ENCODE data around the gene TFIP11. TPM values are rescaled to one million over a fixed set of nuclear protein-coding genes. Genes with fewer than 3 reads are reported as not detected.

Gene TFIP11
- polyA plus RNA-seq, 2 of the 4 experiments (the other 2 are of a cell fraction): 21.1 to 28.8 TPM

GRCh38 chr22:26556904-26557303 is 44.6 kb upstream of the TFIP11 start:
- ChIA-PET POLR2A (no interaction called here), CTCF (no interaction called here)
- Histone ChIP-seq H3K27ac (no peak overlapping the region), H3K4me3 (no peak overlapping the region), H3K9me3 (no peaks in the 10 kb centered on the region), H3K4me2 (no peak overlapping the region), H3K4me1 (peaks cover 7% of the 10 kb centered on the region; the same call in 1 of the 3 replicates)
- no peak for TF ChIP-seq MYC (IDR thresholded peaks at IDR 0.05; ENCODE audit: borderline replicate concordance, low read length)
- TF ChIP-seq JUN (IDR thresholded peaks at IDR 0.05): no peak
- no peak for TF ChIP-seq HOXB5 (CRISPR knock-in tag; IDR thresholded peaks at IDR 0.05)
- no peak for TF ChIP-seq RAD21 (conservative IDR thresholded peaks at IDR 0.05 in 1 of 2, IDR thresholded peaks at IDR 0.05 in 1 of 2)
- TF ChIP-seq TFCP2L1 (CRISPR knock-in tag; IDR thresholded peaks at IDR 0.05): no peak
- TF ChIP-seq PHF8 (IDR thresholded peaks at IDR 0.05; ENCODE audit: borderline replicate concordance, low read depth): no peak
- no peak for TF ChIP-seq MAFK (IDR thresholded peaks at IDR 0.05; ENCODE audit: partially characterized antibody)
- no peak for TF ChIP-seq GATA3 (IDR thresholded peaks at IDR 0.05; ENCODE audit: borderline replicate concordance)
- 78% methylated on average over 3 of the region's 5 CpGs for WGBS (ENCODE audit: missing lambda C conversion rate)
- ATAC-seq: no peak
- no peak for DNase-seq (ENCODE audit: low read depth in 1 of 2, low spot score in 1 of 2)
- FAIRE-seq: no peak

- WGBS (ENCODE audit: missing lambda C conversion rate): 93% methylated on average over 9 of the region's 11 CpGs
- no peak for DNase-seq (ENCODE audit: low read depth in 1 of 2, low spot score in 1 of 2)
- TF ChIP-seq ELK1 (IDR thresholded peaks at IDR 0.05; ENCODE audit: low read depth, low read length) (no peak), FOSL2 (IDR thresholded peaks at IDR 0.05) (no peak), FOSL2 (CRISPR knock-in tag; IDR thresholded peaks at IDR 0.05) (no peak), EP300 (IDR thresholded peaks at IDR 0.05) (no peak), BHLHE40 (IDR thresholded peaks at IDR 0.05; ENCODE audit: low read depth, low read length) (no peak), GATA3 (IDR thresholded peaks at IDR 0.05; ENCODE audit: borderline replicate concordance) (no peak), HOXA7 (CRISPR knock-in tag; IDR thresholded peaks at IDR 0.05) (no peak), TP53 (CRISPR knock-in tag; IDR thresholded peaks at IDR 0.05) (no peak), KDM5A (IDR thresholded peaks at IDR 0.05) (no peak), HOXB13 (CRISPR knock-in tag; IDR thresholded peaks at IDR 0.05; ENCODE audit: low read depth) (no peak), HDAC2 (IDR thresholded peaks at IDR 0.05) (no peak), BCL3 (IDR thresholded peaks at IDR 0.05) (no peak), CHD4 (IDR thresholded peaks at IDR 0.05; ENCODE audit: borderline replicate concordance) (no peak), MAZ (IDR thresholded peaks at IDR 0.05; ENCODE audit: borderline replicate concordance, low read depth, low read length) (no peak), ZNF302 (CRISPR knock-in tag; IDR thresholded peaks at IDR 0.05) (no peak), PHF8 (IDR thresholded peaks at IDR 0.05; ENCODE audit: borderline replicate concordance, low read depth) (no peak), EHMT2 (IDR thresholded peaks at IDR 0.05; ENCODE audit: low read depth) (no peak), ATOH8 (CRISPR knock-in tag; IDR thresholded peaks at IDR 0.05; ENCODE audit: low read depth) (no peak), HEYL (CRISPR knock-in tag; IDR thresholded peaks at IDR 0.05) (no peak), E2F6 (IDR thresholded peaks at IDR 0.05; ENCODE audit: borderline replicate concordance, low read depth) (no peak), ZFP36 (IDR thresholded peaks at IDR 0.05; ENCODE audit: borderline replicate concordance, partially characterized antibody) (no peak)
- CTCF ChIA-PET: interaction anchor here (0.9 kb wide), 1 partner anchor 8 kb away, joined by 3 read pairs; no protein-coding TSS in a partner anchor
- FAIRE-seq: no peak
- Histone ChIP-seq H3K4me1 (peaks cover 13% of the 10 kb centered on the region; the same call in 2 of the 3 replicates), H3K4me3 (no peak overlapping the region), H3K27ac (no peak overlapping the region), H3K4me2 (no peak overlapping the region), H3K9me3 (no peaks in the 10 kb centered on the region)
- no peak for ATAC-seq
- POLR2A ChIA-PET: no interaction called here
Measured at GRCh38 chr22:26555478-26555877, 43.2 kb upstream of the TFIP11 start.

Data from A549 (cell line).